HAP-1 (cell line): Measurements from ENCODE around the gene MCOLN1.

ENCODE experiments used
- DNase-seq, 2 experiments: peaks; one replicate each; pipeline ENCODE4 v3.0.0-alpha.2; 2016 to 2020; ENCODE audit warnings: low spot score in 2 of 2
- H3K27me3 ChIP-seq: fragments of 250-450 bp; sonication (Bioruptor Pico); 2 replicates; pipeline ENCODE4 v1.5.1; 2020; ENCODE audit warnings: low read depth, mild to moderate bottlenecking, moderate library complexity
- H3K36me3 ChIP-seq: fragments of 250-450 bp; sonication (Bioruptor Pico); replicated peaks from 2 replicates; pipeline ENCODE4 v1.5.1; 2020; ENCODE audit warnings: mild to moderate bottlenecking
- H3K4me1 ChIP-seq: fragments of 250-450 bp; sonication (Bioruptor Pico); 2 replicates; pipeline ENCODE4 v1.5.1; 2020; ENCODE audit warnings: mild to moderate bottlenecking
- H3K4me3 ChIP-seq: fragments of 250-450 bp; sonication (Bioruptor Pico); 2 replicates; pipeline ENCODE4 v1.5.1; 2020; ENCODE audit warnings: mild to moderate bottlenecking, moderate library complexity
- H3K9me3 ChIP-seq: fragments of 250-450 bp; sonication (Bioruptor Pico); 2 replicates; pipeline ENCODE4 v1.5.1; 2020; ENCODE audit warnings: mild to moderate bottlenecking, moderate library complexity
- in situ Hi-C: fragments of 300-500 bp; cut with MboI; formaldehyde crosslinking; loops from 3 replicates; pipeline ENCODE4 v1.14.3; 2020; ENCODE audit warnings: low sequenced_read_pairs, inconsistent platforms, mixed read lengths

The MCOLN1 gene

DNA sequence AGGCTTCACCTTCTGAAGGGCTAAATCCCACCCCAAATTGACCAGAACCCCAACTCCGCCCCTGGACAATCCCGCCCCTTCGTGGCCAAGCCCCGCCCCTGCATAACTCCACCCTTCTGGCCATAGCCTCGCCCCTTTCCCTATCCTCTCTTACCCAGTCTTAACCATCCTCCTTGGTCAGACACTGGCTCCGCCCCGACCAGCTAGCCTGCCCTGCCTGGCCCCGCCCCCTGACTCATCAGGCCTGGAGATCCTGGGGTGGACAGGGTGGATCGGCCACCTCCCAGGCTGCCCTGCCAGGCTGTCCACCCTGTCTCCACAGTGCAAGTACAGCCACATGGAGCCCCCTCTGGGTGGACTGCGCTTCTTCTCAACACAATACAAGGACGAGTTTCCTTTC lies 14.5 kb upstream of the MCOLN1 start:
- peak; percentile 52 to 90 for DNase-seq

GRCh38 chr19:7509625-7510024 lies 12.8 kb upstream of the MCOLN1 start:
- in situ Hi-C loops: no loop called here
- H3K4me3 ChIP-seq: no peak overlapping the region
- peaks cover 11% of the 10 kb centered on the region; the same call in 1 of the 2 replicates for H3K4me1 ChIP-seq
- DNase-seq: peak in 1 of 2 experiments; percentile 47
- no peaks in the 10 kb centered on the region for H3K27me3 ChIP-seq
- peaks cover 2% of the 10 kb centered on the region; the same call in 1 of the 2 replicates for H3K9me3 ChIP-seq
- no peaks in the 10 kb centered on the region for H3K36me3 ChIP-seq

More for the DNA sequence above, 14.5 kb upstream of the MCOLN1 start:
- no peak overlapping the region for H3K4me3 ChIP-seq
- peaks cover 2% of the 10 kb centered on the region; the same call in 1 of the 2 replicates for H3K9me3 ChIP-seq
- H3K27me3 ChIP-seq: no peaks in the 10 kb centered on the region
- H3K4me1 ChIP-seq: peaks cover 11% of the 10 kb centered on the region; the same call in 1 of the 2 replicates
- no peaks in the 10 kb centered on the region for H3K36me3 ChIP-seq
- in situ Hi-C loops: no loop called here

- peaks cover 4% of the 10 kb centered on the region for H3K4me1 ChIP-seq
- H3K36me3 ChIP-seq: no peaks in the 10 kb centered on the region
- H3K4me3 ChIP-seq: no peak overlapping the region
- no peaks in the 10 kb centered on the region for H3K27me3 ChIP-seq
- in situ Hi-C loops: no loop called here
- no peaks in the 10 kb centered on the region for H3K9me3 ChIP-seq
- DNase-seq: peak in 1 of 2 experiments; percentile 56
Observed at GRCh38 chr19:7512400-7512851, 10.0 kb upstream of the MCOLN1 start.

GRCh38 chr19:7513809-7514642 lies 8.4 kb upstream of the MCOLN1 start:
- no peak for DNase-seq
- no peaks in the 10 kb centered on the region for H3K36me3 ChIP-seq
- no peaks in the 10 kb centered on the region for H3K9me3 ChIP-seq
- H3K4me1 ChIP-seq: peaks cover 4% of the 10 kb centered on the region
- H3K27me3 ChIP-seq: no peaks in the 10 kb centered on the region
- H3K4me3 ChIP-seq: no peak overlapping the region
- in situ Hi-C loops: no loop called here

- no peak for DNase-seq
- in situ Hi-C loops: no loop called here
- Histone ChIP-seq H3K4me3 (peak overlapping the region; percentile 19; the same call in 1 of the 2 replicates), H3K36me3 (no peaks in the 10 kb centered on the region), H3K9me3 (no peaks in the 10 kb centered on the region), H3K27me3 (no peaks in the 10 kb centered on the region), H3K4me1 (peaks cover 4% of the 10 kb centered on the region)
Observed at GRCh38 chr19:7515110-7515644, 7.2 kb upstream of the MCOLN1 start.

DNA sequence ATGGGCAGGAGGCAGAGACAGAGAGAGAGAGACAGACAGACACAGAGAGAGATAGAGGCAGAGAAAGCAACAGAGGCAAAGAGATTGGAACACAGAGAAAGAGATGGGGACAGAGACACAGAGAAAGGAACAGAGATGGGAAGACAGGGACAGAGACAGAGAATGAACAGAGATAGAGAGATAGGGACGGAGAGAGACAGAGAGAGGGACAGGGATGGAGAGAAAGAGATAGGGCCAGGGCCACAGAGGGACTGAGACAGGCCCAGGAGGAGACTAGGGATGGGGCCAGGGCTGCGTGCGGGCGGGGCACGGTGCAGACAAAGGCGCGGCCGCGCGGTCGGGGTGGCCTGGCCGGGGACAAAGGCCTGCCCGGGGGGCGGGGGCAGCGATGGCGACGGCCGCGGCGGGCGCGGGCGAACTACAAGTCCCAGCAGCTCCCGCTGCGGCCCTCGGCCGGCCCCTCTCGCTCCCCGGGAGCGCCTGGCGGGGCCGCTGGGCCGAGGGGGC lies 6.7 kb upstream of the MCOLN1 start, which contains the start of gene ZNF358:
Gene ZNF358, plus strand, starts transcription at position 459 of the 507 bp plus-strand sequence. CDS start 3,140 bp downstream, outside the sequence.
- H3K36me3 ChIP-seq: no peaks in the 10 kb centered on the region
- in situ Hi-C loops: no loop called here
- H3K4me1 ChIP-seq: peaks cover 4% of the 10 kb centered on the region
- DNase-seq: peak; percentile 78 to 92
- H3K27me3 ChIP-seq: no peaks in the 10 kb centered on the region
- peak within 1 kb of the TSS; percentile 50 for H3K4me3 ChIP-seq
- no peaks in the 10 kb centered on the region for H3K9me3 ChIP-seq

DNA sequence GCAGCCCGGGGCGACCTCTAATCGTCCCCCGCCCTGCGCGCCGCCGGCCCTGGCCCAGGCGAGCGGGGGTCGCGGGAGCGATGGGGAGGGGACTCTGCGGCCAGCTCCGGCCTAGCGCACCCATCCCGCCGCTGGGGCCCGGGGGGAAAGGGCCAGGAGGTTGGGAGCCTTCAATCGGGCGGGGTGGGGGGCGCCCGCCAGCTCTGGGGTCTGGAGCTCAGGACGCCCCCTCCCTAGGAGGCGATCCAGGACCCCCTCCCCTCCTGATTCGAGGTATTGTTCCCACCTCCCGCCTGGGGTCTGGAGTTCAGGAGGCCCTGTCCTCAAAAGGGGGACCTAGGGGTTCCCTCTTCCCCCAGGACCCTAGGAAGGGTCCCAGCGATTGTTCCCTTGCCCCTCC lies 6.1 kb upstream of the MCOLN1 start:
- Histone ChIP-seq H3K27me3 (no peaks in the 10 kb centered on the region), H3K4me1 (peaks cover 4% of the 10 kb centered on the region), H3K36me3 (no peaks in the 10 kb centered on the region), H3K9me3 (no peaks in the 10 kb centered on the region), H3K4me3 (peak overlapping the region; percentile 50)
- in situ Hi-C loops: no loop called here
- no peak for DNase-seq

DNA sequence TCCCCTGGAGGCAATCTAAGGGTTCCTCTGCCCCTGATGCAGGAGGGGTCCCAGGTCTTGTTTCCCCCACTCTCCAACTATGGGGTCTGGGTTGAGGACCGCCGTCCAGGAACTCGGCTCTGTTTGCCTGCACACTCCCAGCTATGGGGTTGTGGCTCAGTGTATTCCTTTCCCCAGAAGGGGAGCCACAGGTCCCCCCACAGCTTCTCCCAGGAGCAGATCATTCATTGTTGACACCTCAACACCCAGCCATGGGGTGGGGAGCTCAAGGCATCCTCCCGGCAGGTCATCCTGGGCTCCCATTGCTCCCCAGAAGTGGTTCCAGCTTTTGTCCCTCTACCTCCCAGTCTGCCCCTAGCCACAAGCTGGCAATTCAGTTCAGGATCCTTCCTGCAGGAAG lies 5.5 kb upstream of the MCOLN1 start:
- peak overlapping the region; percentile 50 for H3K4me3 ChIP-seq
- in situ Hi-C loops: no loop called here
- no peaks in the 10 kb centered on the region for H3K9me3 ChIP-seq
- no peaks in the 10 kb centered on the region for H3K27me3 ChIP-seq
- H3K4me1 ChIP-seq: peaks cover 8% of the 10 kb centered on the region
- H3K36me3 ChIP-seq: no peaks in the 10 kb centered on the region
- DNase-seq: no peak

DNA sequence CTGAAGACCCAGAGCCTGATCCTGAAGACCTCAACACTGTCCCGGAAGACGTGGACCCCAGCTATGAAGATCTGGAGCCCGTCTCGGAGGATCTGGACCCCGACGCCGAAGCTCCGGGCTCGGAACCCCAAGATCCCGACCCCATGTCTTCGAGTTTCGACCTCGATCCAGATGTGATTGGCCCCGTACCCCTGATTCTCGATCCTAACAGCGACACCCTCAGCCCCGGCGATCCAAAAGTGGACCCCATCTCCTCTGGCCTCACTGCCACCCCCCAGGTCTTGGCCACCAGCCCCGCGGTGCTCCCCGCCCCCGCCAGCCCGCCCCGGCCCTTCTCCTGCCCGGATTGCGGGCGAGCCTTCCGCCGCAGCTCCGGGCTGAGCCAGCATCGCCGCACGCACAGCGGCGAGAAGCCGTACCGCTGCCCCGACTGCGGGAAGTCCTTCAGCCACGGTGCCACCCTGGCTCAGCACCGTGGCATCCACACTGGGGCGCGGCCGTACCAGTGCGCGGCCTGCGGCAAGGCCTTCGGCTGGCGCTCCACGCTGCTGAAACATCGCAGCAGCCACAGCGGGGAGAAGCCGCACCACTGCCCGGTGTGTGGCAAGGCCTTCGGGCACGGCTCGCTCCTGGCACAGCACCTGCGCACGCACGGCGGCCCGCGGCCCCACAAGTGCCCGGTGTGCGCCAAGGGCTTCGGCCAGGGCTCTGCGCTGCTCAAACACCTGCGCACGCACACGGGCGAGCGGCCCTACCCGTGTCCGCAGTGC lies 2.9 kb upstream of the MCOLN1 start:
- no peaks in the 10 kb centered on the region for H3K36me3 ChIP-seq
- no peak for DNase-seq
- H3K27me3 ChIP-seq: no peaks in the 10 kb centered on the region
- peaks cover 18% of the 10 kb centered on the region for H3K4me1 ChIP-seq
- no peaks in the 10 kb centered on the region for H3K9me3 ChIP-seq
- no peak overlapping the region for H3K4me3 ChIP-seq
- in situ Hi-C loops: no loop called here

GRCh38 chr19:7520131-7521051 lies 2.0 kb upstream of the MCOLN1 start:
- in situ Hi-C loops: no loop called here
- H3K9me3 ChIP-seq: no peaks in the 10 kb centered on the region
- peaks cover 18% of the 10 kb centered on the region for H3K4me1 ChIP-seq
- no peaks in the 10 kb centered on the region for H3K36me3 ChIP-seq
- DNase-seq: no peak
- no peak overlapping the region for H3K4me3 ChIP-seq
- H3K27me3 ChIP-seq: no peaks in the 10 kb centered on the region

- peak overlapping the region; percentile 54 for H3K4me3 ChIP-seq
- DNase-seq: no peak
- no peaks in the 10 kb centered on the region for H3K36me3 ChIP-seq
- H3K27me3 ChIP-seq: no peaks in the 10 kb centered on the region
- in situ Hi-C loops: no loop called here
- no peaks in the 10 kb centered on the region for H3K9me3 ChIP-seq
- H3K4me1 ChIP-seq: peaks cover 13% of the 10 kb centered on the region
Observed at GRCh38 chr19:7521551-7522071, 813 bp upstream of the MCOLN1 start.

DNA sequence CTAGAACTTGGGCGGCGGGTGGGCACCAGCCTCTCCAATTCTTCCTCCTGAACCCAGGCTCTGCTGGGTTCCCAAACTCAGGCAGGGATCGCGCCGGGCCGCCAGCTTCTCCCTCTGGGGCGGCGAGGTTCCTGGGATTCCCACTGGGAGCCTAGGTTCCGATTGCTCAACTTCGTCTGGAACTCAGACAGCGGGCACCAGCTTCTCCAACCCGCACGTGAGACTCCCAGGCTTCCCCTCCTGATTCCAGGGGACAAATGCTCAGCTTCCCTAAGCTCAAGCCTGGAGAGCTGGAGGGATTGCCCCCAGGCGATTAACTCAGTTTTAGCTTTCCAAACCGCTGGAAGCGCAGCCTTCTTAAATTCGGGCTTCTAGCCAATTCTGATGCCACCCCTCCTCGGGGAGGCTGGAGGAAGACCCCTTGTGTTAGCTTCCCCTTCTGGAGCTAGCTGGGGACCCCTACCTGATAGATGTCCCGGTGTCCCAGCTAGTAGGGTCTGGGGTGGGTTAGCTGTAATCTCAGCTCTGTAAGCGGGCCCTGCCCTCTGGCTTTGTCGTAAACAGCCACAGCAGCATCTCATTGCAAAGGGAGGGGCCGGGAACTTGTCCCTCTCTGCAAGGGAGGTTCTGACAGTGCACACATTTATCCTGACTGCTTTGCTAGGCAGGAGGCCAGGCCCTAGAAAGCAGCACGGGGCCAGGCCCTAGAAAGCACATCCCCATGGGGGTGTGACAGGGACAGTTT lies 671 bp downstream of the MCOLN1 start:
- in situ Hi-C loops: no loop called here
- H3K36me3 ChIP-seq: no peaks in the 10 kb centered on the region

More for the DNA sequence above, 671 bp downstream of the MCOLN1 start:
- Histone ChIP-seq H3K4me3 (peak overlapping the region; percentile 54), H3K9me3 (no peaks in the 10 kb centered on the region), H3K27me3 (no peaks in the 10 kb centered on the region), H3K4me1 (peaks cover 13% of the 10 kb centered on the region)
- DNase-seq: no peak
